Thoracic aorta (tissue), 2 donors: ENCODE results near the gene ABCA13. TPM values are rescaled to one million over a fixed set of nuclear protein-coding genes. Genes with fewer than 3 reads are reported as not detected.
"Not testable (repeated sequence)": the region's sequence is repeated elsewhere in the genome, so short reads cannot be mapped to it uniquely, and the experiment has no call there.

ENCODE experiments used
- ATAC-seq: fragments of 150-250 bp; one replicate; pipeline ENCODE4 v1.8.0; 2017; ENCODE audit warnings: low read depth; ENCODE audit not compliant: insufficient number of reproducible peaks, low FRiP score
- DNase-seq: peaks from one replicate; pipeline ENCODE4 v3.0.0-alpha.2; 2020; ENCODE audit warnings: low spot score
- H3K27ac ChIP-seq, 2 donors: fragments of 200-600 bp; sonication (generic); 1 replicate in 1 of 2; 2 replicates in 1 of 2; pipeline ENCODE4 v1.5.1; 2016; ENCODE audit warnings: mild to moderate bottlenecking in 2 of 2, moderate library complexity in 2 of 2
- H3K27me3 ChIP-seq: fragments of 200-600 bp; sonication (generic); replicated peaks from 2 replicates; pipeline ENCODE4 v1.6.0; 2016; ENCODE audit warnings: mild to moderate bottlenecking; ENCODE audit not compliant: insufficient read depth
- H3K36me3 ChIP-seq: fragments of 200-600 bp; sonication (generic); one replicate; pipeline ENCODE4 v1.5.1; 2016
- H3K4me1 ChIP-seq, 2 donors: fragments of 200-600 bp; sonication (generic); 1 replicate in 1 of 2; 2 replicates in 1 of 2; pipeline versions ENCODE4 v1.5.1 to v1.6.0; 2016; ENCODE audit warnings: low read depth in 2 of 2, mild to moderate bottlenecking in 1 of 2; ENCODE audit not compliant: control insufficient read depth in 1 of 2
- H3K4me3 ChIP-seq: fragments of 200-600 bp; sonication (generic); 2 replicates; pipeline ENCODE4 v1.5.1; 2016; ENCODE audit warnings: mild to moderate bottlenecking
- H3K9me3 ChIP-seq: fragments of 200-600 bp; sonication (generic); 2 replicates; pipeline ENCODE4 v1.5.1; 2016
- CTCF ChIP-seq: fragments of 200-600 bp; sonication (generic); IDR thresholded peaks from one replicate; pipeline ENCODE4 v1.5.1; 2019; ENCODE audit warnings: antibody characterized with exemption
- total RNA-seq, 2 donors: library from RNA; depleted of rRNA; stranded (reverse); fragments of >200 nt; gene quantifications; one replicate each; pipeline versions ENCODE4 v1.1.0 to v1.2.3, GENCODE V29; 2016

Gene ABCA13
- total RNA-seq, 2 donors from 2014 or later: not detected

- TF ChIP-seq CTCF: no peak
- no peaks in the 10 kb centered on the region for H3K9me3 ChIP-seq
- no peak for DNase-seq
- H3K27ac ChIP-seq: no peak overlapping the region
- no peaks in the 10 kb centered on the region for H3K36me3 ChIP-seq
- no peak for ATAC-seq
- H3K4me3 ChIP-seq: no peak overlapping the region
- H3K27me3 ChIP-seq: no peaks in the 10 kb centered on the region
- no peaks in the 10 kb centered on the region for H3K4me1 ChIP-seq
Observed at GRCh38 chr7:48193421-48193820, 22.2 kb downstream of the ABCA13 start.

GRCh38 chr7:48200946-48201589 lies 29.8 kb downstream of the ABCA13 start:
- H3K4me1 ChIP-seq, H3K36me3 ChIP-seq, H3K27ac ChIP-seq, DNase-seq, H3K27me3 ChIP-seq, H3K4me3 ChIP-seq, ATAC-seq, H3K9me3 ChIP-seq: not testable (repeated sequence)

- ATAC-seq, H3K27me3 ChIP-seq: not testable (repeated sequence)
Observed at GRCh38 chr7:48202916-48203315, 31.7 kb downstream of the ABCA13 start.

GRCh38 chr7:48207155-48207675 lies 36.0 kb downstream of the ABCA13 start:
- ATAC-seq (no peak), DNase-seq (no peak)
- Histone ChIP-seq H3K9me3 (no peaks in the 10 kb centered on the region), H3K27ac (no peak overlapping the region), H3K27me3 (no peaks in the 10 kb centered on the region), H3K4me3 (no peak overlapping the region), H3K36me3 (no peaks in the 10 kb centered on the region), H3K4me1 (no peaks in the 10 kb centered on the region)
- no peak for TF ChIP-seq CTCF

More at GRCh38 chr7:48202916-48203315, 31.7 kb downstream of the ABCA13 start:
- not testable (repeated sequence) for H3K27ac ChIP-seq, H3K4me1 ChIP-seq, H3K9me3 ChIP-seq, DNase-seq, H3K4me3 ChIP-seq, H3K36me3 ChIP-seq

GRCh38 chr7:48209004-48209600 lies 37.8 kb downstream of the ABCA13 start:
- no peak for TF ChIP-seq CTCF

GRCh38 chr7:48213226-48213625 lies 42.0 kb downstream of the ABCA13 start:
- Histone ChIP-seq H3K27ac (no peak overlapping the region), H3K9me3 (no peaks in the 10 kb centered on the region), H3K4me1 (no peaks in the 10 kb centered on the region), H3K27me3 (no peaks in the 10 kb centered on the region), H3K36me3 (no peaks in the 10 kb centered on the region), H3K4me3 (no peak overlapping the region)
- DNase-seq (no peak), ATAC-seq (no peak)
- no peak for TF ChIP-seq CTCF

More at GRCh38 chr7:48209004-48209600, 37.8 kb downstream of the ABCA13 start:
- Histone ChIP-seq H3K4me1 (no peaks in the 10 kb centered on the region), H3K9me3 (no peaks in the 10 kb centered on the region), H3K27ac (no peak overlapping the region), H3K27me3 (no peaks in the 10 kb centered on the region), H3K36me3 (no peaks in the 10 kb centered on the region), H3K4me3 (no peak overlapping the region)
- ATAC-seq (no peak), DNase-seq (no peak)
